NCI-H345 (cell line): ENCODE measurements around the gene KCTD2.
"Not testable (repeated sequence)": the region's sequence is repeated elsewhere in the genome, so short reads cannot be mapped to it uniquely, and the experiment has no call there.

Experiments
- DNase-seq: peaks from one replicate; lab custom pipeline; 2025; lab: John Stamatoyannopoulos, UW

KCTD2 gene

DNA sequence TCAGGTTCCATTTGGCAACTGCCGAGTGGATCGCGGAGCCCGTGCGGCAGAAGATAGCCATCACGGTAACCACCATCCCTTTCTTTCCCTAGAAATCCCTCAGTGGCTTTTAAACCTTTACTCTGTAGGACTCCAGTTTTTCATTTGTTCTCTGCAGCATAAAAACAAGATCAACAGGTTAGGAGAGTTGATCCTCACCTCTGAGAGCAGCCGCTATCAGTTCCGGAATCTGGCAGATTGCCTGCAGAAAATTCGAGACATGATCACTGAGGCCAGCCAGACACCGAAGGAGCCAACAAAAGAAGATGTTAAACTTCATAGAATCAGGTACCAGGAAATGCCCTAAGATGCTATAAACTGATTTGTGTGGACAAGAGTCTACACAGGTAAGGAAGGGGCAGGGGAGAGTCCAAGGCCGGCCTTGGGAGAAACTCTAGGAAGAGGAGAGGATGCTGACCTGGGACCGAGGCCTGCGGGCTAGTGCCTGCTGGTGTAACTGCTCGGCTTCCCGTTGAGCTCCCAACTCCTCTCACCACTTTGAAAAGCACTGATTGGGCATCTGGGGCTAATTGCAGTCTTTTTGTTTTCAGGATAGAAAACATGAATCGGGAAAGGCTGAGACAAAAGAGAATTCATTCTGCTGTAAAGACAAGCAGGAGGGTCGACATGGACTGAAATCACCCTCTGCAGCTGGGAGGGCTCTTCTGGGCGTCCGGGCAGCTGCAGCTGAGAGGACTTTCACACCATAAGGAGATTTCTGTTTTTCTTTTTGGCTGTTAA lies 26.5 kb upstream of the KCTD2 start:
- no peak for DNase-seq

DNA sequence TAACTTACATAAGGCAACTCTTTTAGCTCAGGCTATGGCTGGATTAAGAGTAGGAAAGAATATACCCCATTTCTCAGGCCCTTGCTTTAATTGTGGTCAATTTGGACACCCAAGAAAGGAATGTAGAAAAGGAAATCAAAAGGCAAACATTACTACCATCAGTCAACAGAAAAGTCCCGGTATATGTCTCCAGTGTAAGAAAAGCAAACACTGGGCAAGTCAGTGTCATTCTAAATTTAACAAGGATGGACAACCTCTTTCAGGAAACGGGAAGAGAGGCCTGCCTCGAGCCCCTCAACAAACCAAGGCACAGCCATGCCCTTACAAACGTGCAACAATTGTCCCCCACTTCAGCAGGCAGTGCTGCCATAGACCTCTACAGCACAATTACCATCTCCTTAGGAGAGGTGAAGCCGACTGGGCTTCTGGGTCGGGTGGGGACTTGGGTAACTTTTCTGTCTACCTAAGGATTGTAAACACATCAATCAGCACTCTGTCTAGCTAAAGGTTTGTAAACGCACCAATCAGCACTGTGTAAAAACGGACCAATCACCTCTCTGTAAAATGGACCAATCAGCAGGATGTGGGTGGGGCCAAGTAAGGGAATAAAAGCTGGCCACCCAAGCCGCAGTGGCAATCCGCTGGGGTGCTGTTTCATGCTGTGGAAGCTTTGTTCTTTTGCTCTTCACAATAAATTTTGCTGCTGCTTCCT lies 22.2 kb upstream of the KCTD2 start:
- no peak for DNase-seq

DNA sequence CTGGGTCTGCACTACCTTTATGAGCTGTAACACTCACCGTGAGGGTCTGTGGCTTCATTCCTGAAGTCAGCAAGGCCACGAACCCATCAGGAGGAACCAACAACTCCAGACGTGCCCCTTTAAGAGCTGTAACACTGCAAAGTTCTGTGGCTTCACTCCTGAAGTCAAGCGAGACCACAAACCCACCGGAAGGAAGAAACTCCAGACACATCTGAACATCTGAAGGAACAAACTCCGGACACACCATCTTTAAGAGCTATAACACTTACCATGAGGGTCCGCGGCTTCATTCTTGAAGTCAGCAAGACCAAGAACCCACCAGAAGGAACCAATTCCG lies 21.7 kb upstream of the KCTD2 start:
- DNase-seq = not testable (repeated sequence)

DNA sequence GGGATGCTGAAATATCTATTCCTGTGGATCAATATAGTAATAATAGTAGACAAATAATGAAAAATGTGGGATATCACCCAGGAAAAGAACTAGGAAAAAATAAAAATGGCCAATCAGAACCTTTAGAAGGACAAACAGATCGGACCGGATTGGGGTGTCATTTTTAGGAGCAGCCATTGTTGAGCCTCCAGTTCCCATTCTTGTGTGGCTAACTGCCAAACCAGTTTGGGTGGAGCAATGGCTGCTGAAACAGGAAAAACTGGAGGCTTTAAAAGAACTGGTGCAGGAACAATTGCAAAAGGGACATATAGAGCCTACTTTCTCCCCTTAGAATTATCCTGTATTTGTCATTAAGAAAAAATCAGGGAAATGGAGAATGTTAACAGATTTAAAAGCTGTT lies 20.4 kb upstream of the KCTD2 start:
- DNase-seq = not testable (repeated sequence)

DNA sequence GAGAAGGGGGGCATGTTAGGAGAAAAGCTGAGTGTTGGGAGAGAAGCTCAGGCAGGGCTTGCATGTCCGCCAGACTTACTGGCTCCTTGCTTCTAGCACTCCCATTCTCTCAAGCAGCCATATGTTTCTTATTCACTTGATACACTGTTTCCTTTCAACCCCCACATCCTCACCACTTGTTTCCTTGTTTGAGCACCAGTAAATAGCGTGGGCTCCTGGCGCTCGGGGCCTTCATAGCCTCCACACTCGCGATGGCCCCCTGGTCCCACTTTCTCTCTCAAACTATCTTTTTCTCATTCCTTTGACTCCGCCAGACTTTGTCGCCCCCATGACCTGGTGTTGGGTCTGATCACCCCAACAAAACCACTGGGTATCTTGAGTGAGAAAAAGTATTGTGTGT lies 16.9 kb upstream of the KCTD2 start:
- no peak for DNase-seq

DNA sequence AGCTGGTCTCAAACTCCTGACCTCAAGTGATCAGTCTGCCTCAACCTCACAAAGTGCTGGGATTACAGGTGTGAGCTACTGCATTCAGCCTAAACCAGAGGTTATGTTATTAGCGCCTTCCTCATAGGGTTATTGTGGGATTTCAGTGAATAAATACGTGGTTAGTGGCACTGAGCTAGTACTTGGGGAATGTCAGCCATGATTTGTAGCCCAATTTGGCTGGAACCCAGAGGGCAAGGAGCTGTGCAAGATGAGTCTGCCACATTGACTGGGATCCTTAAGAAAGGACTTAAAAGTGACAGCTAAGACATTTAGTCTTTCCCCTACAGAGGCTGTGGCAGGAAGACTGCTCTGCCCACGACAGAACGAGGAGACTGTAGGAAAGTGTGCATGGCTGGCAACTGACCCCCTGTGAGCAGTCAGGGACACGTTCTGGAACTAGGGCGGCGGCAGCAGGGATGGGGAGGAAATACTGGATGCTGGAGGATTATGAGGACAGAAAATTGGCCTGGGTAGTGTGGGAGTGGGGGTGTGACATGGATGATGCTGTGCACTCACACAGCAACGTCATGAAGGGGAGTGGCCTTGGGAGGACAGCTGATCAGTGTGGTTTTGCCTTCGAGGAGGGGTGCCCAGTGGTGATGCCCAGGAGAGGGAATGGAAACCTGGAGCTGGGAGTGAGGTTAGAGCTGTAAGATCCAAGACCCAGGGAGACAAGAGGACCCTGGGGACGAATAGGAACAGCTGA lies 14.9 kb upstream of the KCTD2 start:
- DNase-seq = peak; percentile 93

DNA sequence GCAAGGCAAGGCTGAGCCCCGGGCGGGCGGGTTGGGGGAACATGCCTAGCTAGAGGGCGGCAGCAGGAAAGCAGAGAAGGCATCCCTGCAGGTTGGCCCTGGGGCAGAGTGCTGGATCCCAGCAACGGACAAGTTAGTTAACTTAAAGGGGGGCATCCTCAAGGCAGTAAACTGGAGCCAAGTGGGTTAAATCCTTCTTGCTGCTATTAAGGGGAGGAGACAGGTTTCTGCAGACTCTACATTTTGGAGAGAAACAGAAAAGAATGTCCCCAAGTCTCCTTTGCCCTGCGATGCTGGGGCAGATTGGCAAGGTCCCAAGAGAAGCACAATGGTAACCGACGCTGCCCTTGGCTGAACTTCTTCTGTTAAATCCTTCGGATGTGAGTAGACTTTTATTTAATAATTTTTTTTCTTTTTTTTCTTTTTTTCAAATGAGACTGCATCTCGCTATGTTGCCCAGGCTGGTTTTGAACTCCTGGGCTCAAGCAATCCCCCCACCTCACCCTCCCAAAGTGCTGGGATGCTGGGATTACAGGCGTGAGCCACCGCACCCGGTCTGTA lies 14.2 kb upstream of the KCTD2 start:
- DNase-seq = peak; percentile 39

DNA sequence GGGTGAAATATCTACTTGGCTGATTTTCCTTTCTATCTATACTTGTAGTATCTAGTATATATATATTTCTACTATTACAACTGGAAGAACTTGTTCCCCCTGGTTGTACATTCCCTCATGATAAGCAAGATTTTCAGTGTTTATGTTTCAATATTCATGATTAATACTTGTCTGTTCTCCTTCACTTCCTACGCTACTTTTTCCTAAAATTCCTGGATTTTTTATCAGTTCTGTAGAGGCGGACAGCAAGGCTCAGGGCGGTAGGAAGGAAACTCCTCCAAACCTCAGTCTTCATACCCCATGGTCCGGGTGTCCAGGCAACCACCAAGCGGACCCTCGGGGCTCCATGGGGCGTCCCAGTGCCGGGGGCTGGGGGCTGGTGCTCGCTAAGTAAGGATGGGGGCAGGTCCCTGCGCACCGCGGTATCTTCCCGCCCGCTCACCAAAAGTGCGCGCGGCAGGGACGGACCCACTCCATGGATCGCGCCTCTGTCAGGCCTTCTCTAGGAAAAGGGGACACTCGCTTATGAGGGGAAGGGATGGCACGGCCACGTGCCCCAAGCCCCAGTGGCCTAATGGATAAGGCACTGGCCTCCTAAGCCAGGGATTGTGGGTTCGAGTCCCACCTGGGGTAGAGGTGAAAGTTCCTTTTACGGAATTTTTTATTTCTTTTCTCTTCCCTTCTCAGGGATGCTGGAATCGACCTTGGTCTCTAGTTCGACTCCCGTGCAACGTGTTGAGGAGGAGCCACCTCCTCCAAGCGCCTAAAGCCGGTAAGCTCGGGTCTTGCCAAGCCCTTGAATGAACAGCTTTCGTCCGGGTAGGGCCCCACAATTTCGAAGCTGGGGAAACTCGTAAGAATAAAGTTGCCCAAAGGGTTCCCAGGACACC lies 13.4 kb upstream of the KCTD2 start:
- DNase-seq = peak; percentile 97

DNA sequence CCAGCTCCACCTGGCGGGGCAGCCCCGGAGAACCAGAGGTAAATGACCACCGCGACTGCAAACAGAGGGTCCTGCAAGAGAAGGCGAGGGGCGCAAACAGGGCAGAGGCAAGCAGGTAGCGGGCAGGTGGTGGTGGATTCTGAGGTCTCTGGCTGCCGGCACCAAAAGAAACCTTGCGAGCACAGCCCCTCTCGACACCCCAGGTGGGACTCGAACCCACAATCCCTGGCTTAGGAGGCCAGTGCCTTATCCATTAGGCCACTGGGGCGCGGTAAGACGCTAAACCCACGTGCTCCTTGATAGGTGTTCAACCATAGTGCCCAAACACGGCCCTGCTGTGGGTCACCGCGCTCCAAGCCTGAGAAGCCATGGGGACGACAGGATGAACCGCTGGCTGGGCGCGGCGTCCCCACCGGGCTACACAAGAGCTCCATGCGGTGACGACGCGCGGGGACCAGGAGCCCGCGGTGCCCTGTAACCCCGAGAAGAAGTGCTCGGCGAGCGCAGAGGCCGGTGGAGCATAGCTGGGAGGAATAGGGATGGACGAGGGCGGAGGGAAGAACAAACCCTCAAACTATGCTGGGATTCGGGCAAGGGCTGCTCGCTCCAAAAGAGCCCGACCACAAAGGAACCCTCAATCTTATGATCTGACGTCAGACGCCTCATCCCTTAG lies 12.7 kb upstream of the KCTD2 start:
- peak; percentile 94 for DNase-seq

DNA sequence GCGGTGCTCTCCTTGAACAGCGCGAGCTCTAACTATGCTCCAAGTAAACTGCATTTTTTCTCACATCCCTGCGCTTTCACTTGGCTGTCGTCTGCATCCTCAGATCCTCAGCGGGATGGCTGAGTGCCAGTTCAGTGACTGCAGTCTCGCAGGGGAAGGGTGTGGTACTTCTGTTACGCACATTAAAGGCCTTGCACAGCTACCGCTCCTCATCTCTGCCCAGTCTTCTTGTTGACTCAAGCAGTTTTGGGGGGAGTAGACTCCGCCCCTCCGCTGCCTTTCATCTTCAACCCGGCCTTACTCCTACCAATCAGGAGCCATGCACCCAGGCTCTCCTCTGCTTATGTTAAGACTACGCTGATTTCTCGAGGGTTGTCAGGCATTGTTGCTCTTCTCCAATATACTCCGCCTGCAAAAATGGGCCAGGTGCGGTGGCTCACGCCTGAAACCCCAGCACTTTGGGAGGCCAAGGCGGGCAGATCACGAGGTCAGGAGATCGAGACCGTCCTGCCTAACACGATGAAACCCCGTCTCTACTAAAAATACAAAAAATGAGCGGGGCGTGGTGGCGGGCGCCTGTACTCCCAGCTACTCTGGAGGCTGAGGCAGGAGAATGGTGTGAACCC lies 10.3 kb upstream of the KCTD2 start:
- no peak for DNase-seq

DNA sequence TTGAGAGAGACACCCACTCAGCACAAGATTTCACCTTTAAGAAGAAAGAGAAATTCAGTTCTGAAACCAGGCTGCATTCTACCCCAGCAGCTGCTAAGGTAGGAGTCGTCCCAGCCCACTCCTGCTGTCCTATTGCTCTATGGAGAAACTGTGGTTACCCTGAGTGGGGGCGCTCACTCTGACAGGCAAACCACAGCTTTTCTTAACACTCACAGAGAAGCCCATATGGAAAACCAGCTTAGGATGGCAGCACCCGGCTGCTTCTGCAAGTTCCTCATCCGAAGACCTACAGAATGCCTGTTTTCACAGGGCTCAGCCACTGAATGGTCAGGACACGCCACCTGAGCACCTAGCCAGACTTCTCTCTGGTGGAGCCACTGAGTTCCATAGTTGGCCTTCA lies 7.8 kb upstream of the KCTD2 start:
- DNase-seq = no peak

DNA sequence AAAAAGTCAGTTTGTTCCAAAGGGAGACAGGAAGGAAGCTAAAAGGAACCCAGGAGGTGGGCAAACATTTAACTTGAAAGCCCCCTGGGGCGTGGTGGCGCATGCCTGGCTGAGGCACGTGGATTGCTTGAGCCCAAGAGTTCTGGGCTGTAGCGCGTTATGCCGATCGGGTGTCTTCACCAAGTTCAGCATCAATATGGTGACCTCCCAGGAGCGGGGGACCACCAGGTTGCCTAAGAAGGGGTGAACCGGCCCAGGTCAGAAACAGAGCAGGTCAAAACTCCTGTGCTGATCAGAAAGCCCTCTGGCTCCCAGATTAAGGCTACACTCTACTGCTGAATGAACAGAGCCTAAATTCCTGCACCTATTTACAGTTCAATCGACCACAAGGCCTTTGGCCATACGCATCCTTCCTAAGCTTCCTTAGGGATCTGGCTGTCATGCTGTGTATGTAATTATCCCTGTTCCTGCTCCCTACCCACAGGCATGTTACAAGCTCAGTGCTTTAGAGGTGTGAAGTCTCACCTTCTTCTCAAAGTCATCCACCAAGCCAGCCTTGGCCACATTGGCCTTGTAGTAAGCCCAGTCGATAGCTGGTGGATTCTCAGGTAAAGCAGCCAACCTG lies 5.3 kb upstream of the KCTD2 start:
- no peak for DNase-seq

DNA sequence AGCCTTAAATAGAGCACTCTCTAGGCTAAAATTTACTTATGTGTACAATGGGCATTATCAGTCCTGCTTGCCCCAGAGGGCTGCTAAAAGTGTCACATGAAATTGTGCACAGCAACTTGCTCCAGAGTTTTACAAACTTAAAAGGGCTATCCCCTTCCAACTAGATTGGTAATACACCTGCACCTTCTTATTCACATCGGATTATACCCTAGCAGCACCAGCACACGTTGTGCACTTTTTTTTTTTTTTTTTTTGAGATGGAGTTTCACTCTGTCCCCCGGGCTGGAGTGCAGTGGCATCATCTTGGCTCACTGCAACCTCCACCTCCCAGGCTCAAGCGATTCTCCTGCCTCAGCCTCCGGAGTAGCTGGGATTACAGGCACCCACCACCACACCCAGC lies 3.2 kb upstream of the KCTD2 start:
- DNase-seq = not testable (repeated sequence)

DNA sequence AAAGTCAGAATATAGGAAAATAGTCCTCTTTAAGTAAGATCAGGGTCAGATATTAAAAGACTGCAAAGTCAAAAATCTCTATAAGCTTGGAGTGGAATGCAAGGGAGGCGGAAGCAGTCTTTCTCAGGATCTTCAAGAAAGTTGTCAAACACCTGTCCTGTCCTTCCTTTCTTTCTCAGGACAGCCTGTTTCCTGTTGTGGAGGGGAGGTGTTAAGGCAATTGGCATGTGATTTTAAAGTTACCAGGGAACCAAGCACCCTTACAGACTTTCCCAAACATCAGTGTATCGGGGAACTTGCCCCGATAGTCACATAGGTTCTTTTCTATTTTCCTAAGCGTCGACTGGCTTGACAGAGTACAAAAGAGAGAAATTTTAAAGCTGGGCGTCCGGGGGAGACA lies 2.3 kb upstream of the KCTD2 start:
- DNase-seq = no peak

DNA sequence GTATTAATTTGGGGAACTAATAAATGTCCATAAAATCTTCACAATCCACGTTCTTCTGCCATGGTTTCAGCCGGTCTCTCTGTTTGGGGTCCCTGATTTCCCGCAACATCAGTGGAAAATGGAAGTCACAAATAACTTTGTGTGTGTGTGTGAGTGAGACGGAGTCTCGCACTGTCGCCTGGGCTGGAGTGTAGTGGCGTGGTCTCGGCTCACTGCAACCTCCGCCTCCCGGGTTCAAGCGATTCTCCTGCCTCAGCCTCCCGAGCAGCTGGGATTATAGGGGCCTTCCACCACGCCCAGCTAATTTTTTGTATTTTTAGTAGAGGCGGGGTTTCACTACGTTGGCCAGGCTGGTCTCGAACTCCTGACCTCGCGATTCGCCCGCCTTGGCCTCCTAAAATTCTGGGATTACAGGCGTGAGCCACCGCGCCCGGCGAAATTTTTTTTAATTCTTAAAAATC lies 1.0 kb upstream of the KCTD2 start:
- not testable (repeated sequence) for DNase-seq

DNA sequence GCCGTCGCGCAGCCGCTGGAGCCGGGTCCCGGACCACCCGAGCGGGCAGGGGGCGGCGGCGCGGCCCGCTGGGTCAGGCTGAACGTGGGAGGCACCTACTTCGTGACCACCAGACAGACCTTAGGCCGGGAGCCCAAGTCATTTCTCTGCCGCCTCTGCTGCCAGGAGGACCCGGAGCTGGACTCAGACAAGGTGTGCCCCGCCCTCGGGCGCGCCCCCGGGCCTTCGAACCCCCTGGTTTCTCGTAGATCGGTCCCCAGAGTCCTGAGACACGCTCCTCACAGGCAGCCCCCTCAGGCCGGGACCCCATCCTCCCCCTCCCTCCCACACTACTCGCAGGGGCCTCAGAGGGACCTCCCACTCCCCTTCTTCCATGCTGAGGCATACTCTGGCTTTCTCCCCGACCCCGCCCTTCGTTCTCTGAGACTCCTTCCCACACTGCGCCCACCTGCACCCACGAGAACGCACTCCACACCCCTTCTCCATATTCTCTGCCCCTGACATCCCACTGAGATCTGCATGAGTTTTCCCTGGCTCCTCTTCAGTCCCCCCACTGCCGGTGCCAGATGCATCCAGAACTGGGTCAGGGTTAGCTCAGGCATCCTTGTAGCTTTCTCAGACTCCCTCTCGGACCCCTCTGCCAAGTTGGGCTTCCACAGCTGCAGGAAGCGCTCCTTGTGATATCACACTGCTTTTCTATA lies 523 bp downstream of the KCTD2 start:
- peak; percentile 30 for DNase-seq

DNA sequence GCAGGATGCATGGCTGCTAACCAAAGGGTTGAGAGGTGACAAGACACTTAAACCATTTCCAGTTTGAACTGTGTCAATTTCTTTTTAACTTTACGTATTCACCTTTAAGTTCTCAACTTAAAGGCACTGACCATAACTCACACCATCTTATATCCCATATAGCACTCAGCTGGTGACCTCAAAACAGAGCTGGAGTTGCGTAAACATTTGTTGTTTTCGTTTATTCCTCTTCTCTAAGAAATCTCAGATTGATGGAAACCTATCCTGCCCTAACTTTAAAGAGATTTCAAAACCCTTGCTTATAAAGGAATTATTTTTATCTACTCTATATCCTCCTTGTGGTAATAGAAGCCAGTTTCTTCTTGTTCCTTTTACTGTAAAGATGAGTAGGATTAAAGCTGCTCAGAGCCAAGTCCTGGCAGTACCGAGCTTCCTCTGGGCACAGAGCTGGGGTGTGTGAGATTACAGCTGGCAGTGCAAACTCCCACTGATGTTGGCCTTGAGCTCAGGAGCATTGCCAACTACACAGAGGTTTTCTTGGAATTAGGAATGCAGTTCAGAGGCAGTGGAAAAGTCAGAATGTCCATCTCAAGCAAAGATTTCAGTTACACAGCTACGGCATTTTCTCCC lies 1.3 kb downstream of the KCTD2 start:
- no peak for DNase-seq

DNA sequence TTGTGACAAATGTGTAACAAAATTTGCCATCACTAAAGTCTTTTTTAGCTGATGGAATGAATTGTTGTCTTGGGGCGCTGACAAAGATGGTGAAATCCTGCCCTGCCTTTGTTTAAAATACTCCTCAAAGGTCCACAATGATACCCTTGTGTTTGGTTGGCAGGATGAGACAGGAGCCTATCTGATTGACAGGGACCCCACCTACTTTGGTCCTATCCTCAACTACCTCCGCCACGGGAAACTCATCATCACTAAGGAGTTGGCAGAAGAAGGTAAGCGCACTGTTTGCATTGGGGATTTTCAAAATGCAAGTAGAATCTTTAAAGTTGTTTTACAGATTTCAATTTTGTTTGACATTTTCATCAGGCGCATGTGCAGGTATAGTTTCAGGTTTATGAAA lies 2.0 kb downstream of the KCTD2 start:
- DNase-seq = no peak

DNA sequence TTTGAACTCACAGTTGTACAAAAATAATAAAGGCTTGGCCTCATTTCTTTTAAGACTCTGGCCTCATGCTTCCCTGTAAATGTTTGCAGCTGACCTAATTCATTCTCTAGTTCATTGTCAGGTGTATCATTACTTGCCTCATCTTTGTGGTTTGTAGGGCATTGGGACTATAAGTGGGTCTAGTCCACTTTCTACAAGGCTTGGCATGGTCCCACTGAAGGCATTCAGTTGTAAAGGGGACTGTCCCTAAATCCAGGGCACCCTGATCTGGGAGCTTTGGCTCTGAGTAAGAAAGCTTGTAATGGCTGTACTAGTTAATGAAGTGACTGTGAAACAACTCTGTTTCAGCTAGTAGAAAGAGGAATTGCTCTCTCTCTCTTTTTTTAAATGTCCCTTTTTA lies 2.7 kb downstream of the KCTD2 start:
- no peak for DNase-seq
